GM18867 (cell line): ENCODE results near the gene PCSK7.

ENCODE experiments used
- ATAC-seq: cut with Tn5 transposase; IDR thresholded peaks from one replicate; pipeline ENCODE4 v1.9.1; 2021; ENCODE audit warnings: mild to moderate bottlenecking, moderate library complexity; ENCODE audit not compliant: unreplicated experiment

The PCSK7 gene

DNA sequence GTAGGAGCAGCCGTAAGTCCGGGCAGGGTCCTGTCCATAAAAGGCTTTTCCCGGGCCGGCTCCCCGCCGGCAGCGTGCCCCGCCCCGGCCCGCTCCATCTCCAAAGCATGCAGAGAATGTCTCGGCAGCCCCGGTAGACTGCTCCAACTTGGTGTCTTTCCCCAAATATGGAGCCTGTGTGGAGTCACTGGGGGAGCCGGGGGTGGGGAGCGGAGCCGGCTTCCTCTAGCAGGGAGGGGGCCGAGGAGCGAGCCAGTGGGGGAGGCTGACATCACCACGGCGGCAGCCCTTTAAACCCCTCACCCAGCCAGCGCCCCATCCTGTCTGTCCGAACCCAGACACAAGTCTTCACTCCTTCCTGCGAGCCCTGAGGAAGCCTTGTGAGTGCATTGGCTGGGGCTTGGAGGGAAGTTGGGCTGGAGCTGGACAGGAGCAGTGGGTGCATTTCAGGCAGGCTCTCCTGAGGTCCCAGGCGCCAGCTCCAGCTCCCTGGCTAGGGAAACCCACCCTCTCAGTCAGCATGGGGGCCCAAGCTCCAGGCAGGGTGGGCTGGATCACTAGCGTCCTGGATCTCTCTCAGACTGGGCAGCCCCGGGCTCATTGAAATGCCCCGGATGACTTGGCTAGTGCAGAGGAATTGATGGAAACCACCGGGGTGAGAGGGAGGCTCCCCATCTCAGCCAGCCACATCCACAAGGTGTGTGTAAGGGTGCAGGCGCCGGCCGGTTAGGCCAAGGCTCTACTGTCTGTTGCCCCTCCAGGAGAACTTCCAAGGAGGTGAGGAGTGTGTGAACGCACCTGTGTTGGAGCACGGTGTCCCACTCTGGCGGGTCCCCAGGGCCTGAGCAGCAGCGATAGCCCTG lies 32.6 kb downstream of the PCSK7 start, which contains the start of gene TAGLN:
TSS of gene TAGLN (plus strand) at position 318 of the 863 bp plus-strand sequence. CDS start 3,644 bp downstream, outside the sequence.
- ATAC-seq, result no peak

DNA sequence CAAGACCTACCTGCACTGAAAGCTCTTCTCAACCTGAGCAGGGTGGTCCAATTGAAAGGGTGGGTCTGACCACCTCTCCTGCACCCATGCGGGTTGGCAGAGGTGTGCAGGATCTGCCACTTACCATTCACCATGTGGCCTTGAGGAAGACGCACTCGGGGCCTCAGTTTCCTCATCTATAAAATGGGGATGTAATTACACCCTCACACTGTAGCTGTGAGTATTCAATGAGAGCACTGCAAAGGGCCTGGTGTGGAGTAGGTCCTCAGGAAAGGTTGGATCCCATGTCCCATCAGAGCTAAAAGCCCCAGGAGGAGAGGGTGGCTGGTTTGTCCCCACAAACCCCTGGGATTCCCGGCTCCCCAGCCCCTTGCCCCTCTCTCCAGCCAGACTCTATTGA lies 33.3 kb downstream of the PCSK7 start:
- ATAC-seq, result no peak

DNA sequence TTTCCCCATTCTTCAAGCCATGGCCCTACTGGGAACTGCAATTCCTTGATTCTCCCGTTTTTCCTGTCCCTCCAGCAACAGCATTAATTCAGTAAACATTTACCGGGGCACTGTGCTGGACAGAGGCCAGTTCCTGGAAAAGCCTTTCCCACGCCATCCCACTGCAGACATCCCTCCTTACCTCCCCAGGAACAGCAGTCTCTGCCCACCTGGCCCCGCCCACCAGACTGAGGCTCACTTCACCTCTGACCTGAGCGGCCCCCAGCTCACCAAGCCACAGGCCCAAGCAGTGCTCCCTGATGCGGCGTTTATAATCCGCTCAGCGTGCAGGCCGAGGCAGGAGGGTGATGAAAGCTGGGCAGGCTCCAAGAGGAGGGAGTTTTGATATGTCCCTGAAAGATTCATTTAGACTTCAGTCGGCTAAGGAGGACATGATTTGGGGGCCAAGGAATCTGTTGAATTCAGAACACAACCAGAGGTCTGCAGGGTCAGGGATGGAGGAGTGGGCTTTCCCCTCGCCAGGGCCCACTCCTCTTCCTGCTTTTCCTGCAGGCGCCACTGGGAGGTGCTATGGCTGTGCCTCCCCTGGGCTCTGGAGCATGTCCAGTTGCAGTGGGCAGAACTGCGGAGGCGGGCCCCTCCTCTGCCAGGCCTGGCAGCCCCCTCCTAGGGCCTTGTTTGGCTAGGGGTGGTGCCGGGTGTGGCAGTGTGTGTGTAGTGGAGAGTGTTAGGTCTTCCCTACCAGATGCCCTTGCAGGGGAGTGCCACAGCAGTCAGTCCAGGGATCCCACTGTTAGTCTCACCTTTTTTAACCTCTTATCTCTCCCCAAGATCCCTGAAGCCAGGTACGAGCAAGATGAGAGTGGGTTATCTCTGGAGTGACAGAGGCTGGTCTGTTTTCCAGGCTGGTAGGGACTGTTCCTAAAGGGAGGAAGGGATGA lies 34.1 kb downstream of the PCSK7 start:
- no peak for ATAC-seq

DNA sequence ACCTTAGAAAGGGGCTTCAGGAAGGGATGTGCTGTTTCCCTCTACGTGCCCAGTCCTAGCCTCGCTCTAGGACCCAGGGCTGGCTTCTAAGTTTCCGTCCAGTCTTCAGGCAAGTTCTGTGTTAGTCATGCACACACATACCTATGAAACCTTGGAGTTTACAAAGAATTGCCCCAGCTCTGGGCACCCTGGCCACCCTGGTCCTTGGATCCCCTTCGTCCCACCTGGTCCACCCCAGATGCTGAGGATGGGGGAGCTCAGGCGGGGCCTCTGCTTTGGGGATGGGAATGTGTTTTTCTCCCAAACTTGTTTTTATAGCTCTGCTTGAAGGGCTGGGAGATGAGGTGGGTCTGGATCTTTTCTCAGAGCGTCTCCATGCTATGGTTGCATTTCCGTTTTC lies 34.9 kb downstream of the PCSK7 start:
- ATAC-seq, result no peak

DNA sequence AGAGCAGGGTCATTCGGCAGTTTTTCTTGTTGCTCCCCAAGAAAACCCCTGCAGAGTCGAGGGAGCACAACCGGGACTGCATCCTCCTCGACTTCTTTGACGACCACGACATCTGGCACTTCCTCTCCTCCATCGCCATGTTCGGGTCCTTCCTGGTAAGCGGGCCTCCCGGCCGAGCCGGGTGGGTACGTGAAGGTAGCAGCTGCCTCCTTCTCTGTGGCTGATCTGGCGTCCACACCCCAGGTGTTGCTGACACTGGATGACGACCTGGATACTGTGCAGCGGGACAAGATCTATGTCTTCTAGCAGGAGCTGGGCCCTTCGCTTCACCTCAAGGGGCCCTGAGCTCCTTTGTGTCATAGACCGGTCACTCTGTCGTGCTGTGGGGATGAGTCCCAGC lies 36.1 kb downstream of the PCSK7 start:
- ATAC-seq, result no peak

DNA sequence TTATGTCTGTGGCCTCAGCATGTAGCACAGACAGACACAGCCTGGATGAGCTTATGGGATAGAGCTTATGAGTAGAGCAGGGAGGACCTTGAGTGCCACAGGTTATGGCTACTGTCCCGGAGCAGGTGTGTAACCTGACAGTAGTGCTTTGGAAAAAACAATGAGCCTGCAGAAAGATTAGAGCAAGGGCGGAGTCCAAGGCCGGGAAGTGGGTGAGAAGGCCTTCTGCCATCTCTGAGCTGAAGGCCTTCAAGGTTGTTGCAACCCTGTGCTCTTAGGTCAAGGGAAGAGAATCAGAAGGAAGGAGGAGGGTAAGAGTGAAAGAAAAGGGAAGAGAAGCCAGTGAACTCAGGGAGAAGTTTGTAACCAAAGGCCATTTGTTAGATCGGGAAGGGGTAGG lies 36.6 kb downstream of the PCSK7 start:
- ATAC-seq, result no peak

DNA sequence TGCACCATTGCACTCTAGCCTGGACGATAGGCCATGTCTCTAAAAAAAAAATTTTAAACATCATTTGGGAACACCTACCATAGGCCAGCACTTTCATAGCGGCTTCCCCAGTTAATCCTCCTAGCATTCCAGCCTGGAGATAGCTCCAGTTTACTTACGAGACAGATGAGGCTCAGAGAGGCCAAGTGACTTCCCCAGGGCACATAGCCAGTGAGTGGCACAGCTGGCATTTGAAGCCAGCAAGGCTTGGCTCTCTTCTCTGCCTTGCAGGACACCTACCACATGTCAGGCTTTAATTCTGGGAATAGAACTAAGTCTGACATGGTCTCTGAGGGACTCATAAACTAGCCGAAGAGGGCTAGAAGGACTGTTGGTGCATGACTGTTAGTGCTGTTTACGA lies 37.6 kb downstream of the PCSK7 start:
- ATAC-seq, result no peak

DNA sequence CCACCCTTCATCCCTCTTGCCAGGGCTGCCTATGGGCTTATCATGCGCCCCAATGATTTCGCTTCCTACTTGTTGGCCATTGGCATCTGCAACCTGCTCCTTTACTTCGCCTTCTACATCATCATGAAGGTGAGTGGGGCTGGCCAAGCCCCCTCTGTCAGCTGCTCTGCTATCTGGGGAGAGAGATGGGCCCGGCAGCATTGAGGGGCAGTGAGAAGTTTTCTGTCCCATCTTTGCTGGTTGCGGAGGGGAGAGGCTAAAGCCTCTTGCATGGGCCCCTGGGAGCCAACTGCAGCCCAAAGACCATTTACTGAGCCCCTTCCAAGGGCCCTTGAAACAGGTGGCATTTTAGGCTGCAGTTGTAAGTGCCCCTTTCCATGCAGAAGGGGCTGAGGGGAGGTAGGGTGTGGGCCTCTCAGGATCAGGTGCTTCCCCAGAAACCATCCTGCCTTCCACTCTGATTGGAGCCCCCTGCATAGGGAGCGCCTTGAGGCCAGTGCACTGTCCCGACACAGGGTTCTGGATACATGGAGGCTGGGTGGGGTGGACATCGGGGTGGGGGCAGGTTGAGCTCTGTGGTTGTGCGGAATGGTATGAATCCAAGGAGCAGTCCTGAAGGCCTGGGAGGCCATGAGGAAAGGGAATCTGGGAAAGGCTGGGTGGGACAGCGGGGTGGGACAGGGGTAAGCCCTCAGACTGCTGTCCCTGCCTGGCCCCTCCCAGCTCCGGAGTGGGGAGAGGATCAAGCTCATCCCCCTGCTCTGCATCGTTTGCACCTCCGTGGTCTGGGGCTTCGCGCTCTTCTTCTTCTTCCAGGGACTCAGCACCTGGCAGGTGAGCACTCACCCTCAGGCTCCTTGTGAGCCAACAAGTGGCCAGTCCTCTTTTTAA lies 38.5 kb downstream of the PCSK7 start:
- ATAC-seq, result no peak

DNA sequence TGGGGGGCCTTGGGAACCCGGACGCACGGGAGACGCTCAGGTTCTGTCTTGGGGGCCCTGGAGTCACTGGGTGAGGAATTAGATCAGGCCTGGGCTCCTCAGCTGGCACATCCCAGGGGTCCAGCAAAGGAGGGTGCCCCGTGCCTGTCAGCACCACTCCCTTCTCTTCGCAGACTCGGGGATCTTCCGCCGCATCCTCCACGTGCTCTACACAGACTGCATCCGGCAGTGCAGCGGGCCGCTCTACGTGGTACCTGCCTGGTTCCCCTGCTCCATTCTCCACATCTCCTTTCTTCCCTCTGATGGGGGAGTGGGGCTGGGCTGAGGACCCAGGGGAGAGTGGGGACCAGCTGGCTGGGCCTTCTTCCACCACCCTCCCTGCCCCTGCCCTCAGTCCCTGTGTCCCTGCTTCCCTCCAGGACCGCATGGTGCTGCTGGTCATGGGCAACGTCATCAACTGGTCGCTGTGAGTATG lies 39.4 kb downstream of the PCSK7 start:
- ATAC-seq, result no peak

DNA sequence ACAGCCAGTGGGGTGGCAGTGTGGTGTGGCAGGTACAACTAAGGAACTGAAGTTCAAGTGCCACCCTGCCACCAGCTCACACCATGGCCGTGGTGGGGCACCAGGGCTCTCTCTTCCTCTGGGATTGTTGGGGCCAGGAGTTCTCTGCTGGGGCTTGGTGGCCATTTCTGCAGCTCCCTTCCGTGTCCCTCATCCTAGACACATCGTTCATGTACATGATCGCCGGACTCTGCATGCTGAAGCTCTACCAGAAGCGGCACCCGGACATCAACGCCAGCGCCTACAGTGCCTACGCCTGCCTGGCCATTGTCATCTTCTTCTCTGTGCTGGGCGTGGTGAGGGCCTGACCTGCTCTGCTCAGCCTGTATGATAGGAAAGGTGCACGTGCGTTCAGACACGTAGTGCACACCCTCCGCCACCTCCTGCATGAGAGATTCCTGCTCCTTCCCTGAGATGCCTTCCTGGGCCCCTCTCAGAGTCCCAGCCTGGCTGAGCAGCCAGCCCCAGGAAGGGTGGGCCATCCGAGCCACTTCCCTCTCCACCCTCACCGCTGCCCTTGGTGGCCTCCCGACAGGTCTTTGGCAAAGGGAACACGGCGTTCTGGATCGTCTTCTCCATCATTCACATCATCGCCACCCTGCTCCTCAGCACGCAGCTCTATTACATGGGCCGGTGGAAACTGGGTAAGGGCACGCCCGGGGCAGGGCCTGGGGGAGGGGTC lies 40.0 kb downstream of the PCSK7 start:
- ATAC-seq, result no peak

DNA sequence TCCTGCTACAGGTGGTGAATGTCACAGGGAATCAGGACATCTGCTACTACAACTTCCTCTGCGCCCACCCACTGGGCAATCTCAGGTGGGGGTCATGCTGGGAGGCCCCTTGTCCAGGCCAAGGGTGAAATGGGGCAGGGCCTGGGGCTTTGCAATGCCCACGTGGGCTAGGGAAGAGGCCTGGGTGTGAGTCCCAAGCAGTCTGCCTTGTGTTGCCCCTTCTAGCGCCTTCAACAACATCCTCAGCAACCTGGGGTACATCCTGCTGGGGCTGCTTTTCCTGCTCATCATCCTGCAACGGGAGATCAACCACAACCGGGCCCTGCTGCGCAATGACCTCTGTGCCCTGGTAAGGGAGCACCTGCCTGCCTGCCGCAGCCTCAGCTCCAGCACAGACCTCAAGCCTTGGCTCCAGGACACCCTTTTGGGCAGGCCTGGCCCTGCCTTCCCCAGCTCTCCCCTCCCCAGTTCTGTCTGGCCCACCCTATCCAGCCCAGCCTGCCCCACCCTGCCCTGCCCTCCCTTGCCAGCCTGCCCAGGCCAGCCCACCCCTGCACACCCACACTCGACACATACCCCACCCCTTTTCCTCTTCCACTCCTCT lies 41.8 kb downstream of the PCSK7 start:
- no peak for ATAC-seq

DNA sequence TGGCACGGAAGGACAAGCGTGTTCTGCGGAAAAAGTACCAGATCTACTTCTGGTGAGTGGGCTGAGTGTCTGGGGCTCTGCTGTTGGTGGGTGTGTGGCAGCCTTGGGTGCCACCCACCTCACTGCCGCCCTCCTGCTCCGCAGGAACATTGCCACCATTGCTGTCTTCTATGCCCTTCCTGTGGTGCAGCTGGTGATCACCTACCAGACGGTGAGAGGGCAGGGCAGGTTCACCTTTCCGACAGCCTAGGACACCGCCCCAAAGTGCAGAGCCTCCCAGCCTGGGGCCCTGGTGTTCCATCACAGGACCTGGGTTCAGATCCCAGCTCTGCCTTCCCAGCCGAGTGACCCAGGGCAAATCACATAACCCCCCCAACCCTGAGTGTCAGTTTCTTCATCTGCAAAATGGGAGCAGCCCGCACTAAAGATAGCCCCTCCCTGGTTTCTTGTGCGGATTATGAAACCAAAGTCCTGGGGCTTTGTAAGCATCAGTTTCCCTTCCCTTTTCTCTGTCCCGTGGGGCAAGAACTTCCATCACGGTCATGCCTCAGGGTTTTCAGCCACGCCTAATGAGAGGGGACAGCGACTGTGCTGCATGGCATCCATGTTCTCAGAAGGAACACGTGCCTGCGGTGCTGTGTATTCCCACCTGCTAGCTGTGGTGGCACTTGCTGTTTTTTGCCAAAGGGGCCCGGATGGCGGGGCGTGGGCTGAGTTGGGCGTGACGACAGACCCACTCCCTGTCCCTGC lies 42.5 kb downstream of the PCSK7 start:
- ATAC-seq, result peak; percentile 53

DNA sequence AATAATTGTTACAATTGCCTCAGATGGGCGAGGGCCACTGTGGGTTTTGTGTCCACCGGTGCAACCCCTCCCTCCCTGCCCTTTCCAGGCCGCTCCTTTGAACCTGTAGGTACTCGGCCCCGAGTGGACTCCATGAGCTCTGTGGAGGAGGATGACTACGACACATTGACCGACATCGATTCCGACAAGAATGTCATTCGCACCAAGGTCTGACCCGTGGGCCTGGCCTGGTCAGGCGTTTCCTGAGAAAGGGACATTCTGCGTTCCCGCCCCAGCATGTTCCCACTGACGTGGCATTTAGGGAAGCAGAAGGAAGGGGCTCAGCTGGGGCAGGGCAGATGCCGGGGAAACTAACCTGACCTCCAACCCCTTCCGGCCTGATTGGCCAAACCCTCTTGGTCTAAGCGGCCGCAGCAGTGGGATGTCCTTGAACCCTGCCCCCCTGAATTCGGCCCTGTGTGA lies 43.2 kb downstream of the PCSK7 start:
- ATAC-seq, result no peak

DNA sequence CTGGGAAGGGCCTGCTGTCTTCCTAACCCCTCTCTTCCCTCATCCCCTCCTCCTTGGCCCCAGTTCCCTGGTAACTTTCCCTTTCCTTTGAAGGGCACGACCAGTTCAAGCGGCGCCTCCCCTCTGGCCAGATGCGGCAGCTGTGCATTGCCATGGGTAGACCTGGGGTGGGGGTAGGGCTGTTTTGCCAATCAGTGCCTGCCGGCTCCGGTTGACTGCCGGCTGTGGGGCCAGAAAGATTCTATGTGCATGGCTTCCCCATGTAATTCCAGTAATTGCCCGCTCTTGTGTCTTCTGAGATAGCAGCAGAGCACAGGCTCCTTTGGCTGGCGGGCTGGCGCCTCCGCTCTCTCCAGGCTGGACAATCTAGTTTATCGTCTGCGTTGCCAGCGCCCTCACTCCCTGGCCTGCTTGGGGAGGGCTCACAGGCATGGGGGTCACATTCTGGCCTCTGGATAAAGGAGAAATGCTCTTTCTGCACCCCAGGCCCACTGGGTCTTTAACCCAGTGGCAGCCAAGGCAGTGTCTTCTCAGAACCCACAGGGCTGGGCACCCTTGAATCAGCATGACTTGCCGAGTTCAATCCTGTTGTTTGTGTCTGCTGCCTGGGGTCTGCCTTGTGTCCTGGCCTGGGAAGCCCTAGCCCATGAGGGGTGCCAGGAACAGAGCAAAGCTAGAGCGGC lies 43.9 kb downstream of the PCSK7 start:
- no peak for ATAC-seq

DNA sequence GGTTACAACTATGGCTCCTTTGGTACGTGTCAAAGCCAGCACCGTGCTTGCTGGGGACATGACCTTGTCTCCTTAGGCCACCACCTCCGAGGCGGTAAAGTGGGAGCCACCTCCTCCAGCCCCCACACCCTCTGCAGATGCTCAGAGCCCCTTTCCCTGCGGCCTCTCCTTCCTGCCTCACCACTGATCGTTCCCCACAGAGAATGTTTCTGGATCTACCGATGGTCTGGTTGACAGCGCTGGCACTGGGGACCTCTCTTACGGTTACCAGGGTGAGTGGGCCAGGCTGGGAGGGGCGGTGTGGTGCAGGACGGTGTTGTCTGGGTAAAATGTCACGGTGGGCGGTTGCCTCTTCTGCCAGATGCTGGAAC lies 44.5 kb downstream of the PCSK7 start:
- ATAC-seq, result no peak

DNA sequence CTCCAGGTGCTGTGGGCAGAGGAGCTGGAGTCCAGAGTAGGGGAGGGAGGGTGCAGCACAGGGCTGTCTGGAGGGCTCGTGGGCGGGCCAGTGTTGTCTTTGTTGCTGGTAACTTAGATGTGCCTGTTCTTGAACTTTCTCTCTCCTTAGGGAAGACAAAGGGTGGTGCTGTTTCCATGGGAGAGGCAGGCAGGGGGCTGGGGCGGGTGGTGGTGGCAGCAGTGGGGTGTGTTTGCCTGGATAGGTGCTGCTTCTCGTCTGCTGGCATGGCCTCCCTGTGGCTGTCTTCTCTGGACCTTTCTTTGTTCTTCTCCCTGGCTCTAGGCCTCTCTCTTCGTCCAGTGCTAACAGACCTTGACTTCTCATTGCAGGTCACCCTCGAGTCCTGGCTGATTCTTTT lies 44.9 kb downstream of the PCSK7 start:
- no peak for ATAC-seq

DNA sequence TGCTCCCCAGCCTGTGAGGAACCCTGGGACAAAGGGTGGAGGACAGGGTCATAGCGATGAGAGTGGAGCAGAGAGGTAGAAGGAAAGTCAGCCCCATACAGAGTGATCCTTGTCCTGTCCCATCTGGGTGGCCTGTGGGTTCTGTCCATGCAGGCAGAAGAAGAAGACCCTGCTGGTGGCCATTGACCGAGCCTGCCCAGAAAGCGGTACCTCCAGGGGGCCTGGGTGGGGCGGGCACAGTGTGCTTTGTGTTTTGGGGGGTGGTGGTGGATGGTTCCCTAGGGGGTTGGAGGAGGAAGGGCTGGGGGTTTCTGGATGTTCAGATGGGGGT lies 45.5 kb downstream of the PCSK7 start:
- ATAC-seq, result no peak

DNA sequence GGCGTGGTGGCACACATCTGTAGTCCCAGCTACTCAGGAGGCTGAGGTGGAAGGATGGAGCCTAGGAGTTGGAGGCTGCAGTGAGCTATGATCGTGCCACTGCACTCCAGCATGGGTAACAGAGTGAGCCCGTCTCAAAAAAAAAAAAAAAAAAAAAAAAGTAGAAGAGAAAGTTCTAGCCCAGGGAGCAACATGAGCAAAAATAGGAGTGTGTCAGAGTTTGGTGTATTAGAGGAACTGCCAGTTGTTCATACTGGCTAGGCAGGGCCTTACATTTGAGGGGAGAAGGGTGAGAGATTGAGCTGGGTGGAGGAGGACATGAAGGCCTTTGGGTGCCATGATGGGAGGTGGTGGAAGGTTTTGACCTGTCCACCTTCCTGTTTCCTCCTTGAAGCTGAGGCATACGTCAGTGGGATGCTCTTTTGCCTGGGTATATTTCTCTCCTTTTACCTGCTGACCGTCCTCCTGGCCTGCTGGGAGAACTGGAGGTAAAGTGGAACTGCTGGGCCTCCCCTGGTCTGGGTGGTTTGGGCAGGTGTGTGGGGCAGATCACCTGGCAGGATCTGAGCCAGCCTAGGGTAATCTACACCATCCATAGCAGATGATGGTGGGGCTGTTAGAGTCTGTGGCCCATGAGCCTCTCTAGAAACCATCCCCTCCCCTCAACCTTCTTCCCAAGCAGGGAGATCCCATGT lies 46.0 kb downstream of the PCSK7 start:
- ATAC-seq, result peak; percentile 37
